GM19193 (cell line): ENCODE measurements around the gene CTSA.

Source experiments
- POLR2A ChIP-seq: IDR thresholded peaks from 4 replicates; pipeline ENCODE4 v1.6.1; 2011; ENCODE audit not compliant: insufficient read depth, insufficient read length; ENCODE audit errors: extremely low read depth

The CTSA gene

DNA sequence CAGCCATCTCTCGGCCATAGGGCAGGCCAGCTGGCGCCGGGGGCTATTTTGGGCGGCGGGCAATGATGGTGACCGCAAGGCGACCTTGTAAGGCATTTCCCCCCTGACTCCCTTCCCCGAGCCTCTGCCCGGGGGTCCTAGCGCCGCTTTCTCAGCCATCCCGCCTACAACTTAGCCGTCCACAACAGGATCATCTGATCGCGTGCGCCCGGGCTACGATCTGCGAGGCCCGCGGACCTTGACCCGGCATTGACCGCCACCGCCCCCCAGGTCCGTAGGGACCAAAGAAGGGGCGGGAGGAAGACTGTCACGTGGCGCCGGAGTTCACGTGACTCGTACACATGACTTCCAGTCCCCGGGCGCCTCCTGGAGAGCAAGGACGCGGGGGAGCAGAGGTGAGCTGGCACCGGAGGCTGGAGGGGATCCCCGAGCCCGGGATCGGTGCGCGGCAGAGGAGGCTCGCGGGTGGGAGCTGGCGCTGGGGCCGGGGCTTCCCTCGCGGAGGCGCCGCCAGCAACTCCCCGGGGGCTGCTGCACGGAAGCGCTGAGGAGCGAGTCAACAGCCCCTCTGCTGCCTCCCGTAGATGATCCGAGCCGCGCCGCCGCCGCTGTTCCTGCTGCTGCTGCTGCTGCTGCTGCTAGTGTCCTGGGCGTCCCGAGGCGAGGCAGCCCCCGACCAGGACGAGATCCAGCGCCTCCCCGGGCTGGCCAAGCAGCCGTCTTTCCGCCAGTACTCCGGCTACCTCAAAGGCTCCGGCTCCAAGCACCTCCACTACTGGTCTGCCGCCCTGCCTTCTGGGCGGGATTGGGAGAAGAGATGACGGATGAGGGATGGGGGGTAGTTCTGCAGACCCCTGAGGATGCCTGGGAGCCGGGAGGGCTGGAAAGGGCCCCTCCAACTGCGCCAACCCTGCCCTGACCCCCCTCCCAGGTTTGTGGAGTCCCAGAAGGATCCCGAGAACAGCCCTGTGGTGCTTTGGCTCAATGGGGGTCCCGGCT is at the start of gene CTSA, which contains the start of gene NEURL2:
Gene CTSA (plus strand): TSS at position 351 of the 999 bp plus-strand sequence. CDS start 234 bp downstream, at position 585.
Gene NEURL2 (minus strand): TSS at position 224 of the 999 bp plus-strand sequence. CDS start 217 bp downstream, at position 7.
- TF ChIP-seq POLR2A: peak; percentile 79

DNA sequence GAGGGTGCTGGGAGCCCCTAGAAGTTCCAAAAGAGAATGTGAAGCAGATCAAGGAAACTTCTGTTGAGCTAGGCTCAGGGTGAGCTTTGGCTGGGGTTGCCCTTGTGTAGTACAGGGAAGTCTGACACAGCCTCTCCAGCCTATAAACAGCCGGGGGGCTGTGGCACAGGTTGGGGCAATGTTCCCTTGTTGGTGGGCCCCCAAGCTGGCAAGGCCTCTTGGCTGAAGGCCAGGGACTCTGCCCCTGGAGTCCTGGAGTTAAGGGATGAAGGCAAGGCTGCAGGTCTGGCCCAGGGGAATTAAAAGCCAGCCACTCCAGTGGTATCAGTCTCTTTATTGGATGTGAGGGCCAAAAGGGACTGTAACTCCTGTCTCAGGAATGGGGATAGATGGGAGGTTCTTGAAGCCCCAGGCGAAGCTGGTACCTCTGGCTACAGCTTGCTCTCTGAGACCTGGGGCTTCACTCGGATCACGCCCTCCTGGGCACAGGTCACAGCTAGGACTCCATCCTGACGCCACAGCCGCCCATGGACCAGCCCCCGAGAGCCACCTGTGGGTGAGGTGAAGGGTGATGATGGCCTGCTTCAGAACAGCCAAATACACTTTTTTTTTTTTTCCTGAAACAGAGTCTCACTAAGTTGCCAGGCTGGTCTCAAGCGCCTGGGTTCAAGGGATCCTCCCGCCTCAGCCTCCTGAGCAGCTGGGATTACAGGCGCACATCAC is 49.6 kb upstream of the CTSA start:
- no peak for TF ChIP-seq POLR2A

DNA sequence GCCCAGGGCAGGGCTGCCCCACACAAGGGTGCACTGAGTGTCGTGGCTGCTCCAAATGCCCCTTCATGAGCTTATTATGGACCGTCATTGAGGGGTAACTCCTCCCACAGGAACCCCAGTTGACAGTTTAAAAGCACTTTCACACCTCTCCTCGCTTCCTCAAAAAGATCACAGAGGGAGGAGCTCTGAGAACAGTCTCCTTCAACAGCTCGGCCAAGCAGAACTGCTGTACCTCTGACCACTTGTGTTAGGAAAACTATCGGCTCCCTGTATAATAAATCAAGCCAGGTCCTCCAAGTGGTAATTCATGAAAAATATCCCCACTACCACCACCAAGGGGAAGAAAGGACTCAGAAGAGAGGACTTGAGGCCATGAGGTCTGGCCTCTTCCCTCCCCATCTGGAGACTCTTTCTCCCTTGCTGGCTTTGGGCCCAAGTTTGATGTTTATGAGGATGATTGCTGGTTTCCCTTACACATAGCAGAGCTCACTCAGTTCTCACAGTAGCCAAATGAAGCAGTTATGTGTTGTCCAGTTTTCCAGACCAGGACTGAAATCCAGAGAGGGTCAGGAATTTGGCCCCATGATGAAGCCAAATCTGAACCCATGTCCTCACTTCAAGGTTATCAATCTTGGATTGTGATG is 48.8 kb upstream of the CTSA start:
- TF ChIP-seq POLR2A: no peak

DNA sequence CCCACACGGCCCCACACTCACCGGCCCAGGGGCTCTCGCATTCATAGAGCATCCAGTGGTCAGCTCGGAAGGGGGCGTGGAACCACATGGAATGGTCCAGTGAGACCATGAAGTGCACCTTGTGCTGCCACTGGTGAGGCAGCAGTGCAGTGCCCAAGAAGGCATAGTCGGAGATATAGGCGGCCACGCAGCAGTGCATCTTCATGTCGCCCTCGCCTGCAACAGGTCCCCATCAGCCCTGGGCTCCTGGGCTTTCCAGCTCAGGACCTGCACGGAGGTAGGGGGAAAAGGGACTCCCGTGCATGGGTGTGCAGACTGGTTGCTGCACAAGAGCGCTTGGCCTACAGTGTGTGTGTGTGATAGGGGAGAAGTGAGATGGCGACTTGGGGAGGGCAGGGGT is 47.6 kb upstream of the CTSA start:
- no peak for TF ChIP-seq POLR2A

DNA sequence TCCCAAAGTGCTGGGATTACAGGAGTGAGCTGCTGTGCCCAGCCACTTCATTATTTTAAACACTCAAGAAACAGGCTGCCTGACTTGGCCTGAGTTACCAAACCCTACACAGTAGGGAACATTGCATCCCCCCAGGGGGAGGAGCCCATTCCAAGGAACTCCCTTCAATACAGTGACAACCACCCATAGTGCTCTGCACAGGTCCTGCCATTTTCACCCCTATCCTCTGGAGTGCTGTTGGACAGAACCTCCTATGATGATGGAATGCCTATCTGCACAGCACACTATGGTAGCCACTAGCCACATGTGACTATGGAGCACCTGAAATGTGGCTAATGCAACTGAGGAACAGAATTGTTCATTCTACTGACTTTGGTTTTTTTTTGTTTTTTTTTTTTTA is 45.7 kb upstream of the CTSA start:
- TF ChIP-seq POLR2A: no peak

DNA sequence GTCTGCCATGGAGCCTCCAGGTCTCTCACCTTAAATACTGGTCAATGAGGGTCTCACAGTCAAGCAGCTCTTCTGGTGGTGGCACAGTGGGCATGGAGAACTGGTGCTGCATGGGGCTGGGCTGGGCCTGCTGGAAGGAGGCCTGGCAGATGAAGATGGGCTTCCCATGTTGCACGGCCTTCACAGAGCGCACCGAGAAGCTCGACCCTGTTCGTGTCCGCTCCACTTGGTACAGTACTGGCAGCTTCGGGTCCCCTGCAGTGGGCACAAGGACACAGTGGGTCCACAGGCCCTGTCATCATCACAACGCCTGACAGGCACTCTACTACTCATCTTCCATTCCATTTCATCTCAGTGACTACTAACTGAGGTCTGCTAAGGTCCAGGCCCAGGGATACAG is 42.7 kb upstream of the CTSA start:
- TF ChIP-seq POLR2A: no peak

DNA sequence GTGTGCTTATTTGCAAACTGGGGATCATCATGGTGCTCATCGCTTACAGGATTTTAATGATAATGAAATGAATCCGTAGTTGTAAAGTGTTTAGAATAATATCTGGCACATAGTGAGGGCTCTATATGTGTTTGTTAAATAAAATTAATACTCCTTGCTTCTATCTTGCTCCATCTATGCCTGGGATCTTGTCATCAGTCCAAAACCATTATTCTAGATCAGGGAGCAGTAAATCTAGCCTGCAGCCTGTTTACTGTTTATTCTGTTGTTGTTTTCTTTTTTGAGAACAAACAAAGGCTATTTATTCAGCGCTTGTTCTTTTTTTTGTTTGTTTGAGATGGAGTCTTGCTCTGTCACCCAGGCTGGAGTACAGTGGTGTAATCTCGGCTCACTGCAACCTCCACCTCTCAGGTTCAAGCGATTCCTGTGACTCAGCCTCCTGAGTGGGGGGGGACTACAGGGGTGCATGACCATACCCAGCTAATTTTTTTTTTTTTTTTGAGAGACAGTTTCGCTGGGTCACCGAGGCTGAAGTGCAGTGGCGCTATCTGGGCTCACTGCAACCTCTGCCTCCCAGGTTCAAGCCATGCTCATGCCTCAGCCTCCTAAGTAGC is 42.1 kb upstream of the CTSA start:
- TF ChIP-seq POLR2A: no peak

GRCh38 chr20:45850238-45850637 is 40.9 kb upstream of the CTSA start:
- TF ChIP-seq POLR2A: no peak

GRCh38 chr20:45850926-45851325 is 40.2 kb upstream of the CTSA start:
- TF ChIP-seq POLR2A: no peak

- no peak for TF ChIP-seq POLR2A
Measured at GRCh38 chr20:45851501-45851900, 39.6 kb upstream of the CTSA start.

- no peak for TF ChIP-seq POLR2A
Measured at GRCh38 chr20:45852326-45852725, 38.8 kb upstream of the CTSA start.

- no peak for TF ChIP-seq POLR2A
Measured at GRCh38 chr20:45853484-45853883, 37.7 kb upstream of the CTSA start.

- peak; percentile 94 for TF ChIP-seq POLR2A
Measured at GRCh38 chr20:45857114-45857881, 33.8 kb upstream of the CTSA start, which contains the start of the genes ACOT8 and ZSWIM3. Gene ACOT8, minus strand, starts transcription at chr20:45857392. Its CDS starts 77 bp downstream, at chr20:45857315. Gene ZSWIM3, plus strand, starts transcription at chr20:45857614. Its CDS starts 212 bp downstream, at chr20:45857826.

DNA sequence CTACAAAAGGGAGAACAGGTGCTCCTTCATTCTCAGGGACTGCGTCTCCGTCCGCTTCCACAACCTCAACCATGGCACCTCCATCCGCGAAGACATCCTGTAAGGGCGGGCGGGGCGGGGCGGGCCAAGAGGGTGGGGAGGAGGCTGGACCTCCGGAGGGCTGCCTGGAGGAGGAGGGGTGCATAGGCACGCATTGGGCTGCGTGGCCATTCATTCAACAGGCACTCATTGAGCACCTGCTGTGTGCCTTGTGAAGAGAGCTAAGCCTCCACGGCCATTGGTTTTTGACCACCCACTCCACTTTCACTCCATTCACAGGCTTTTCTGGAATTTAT is 33.3 kb upstream of the CTSA start:
- no peak for TF ChIP-seq POLR2A
